Activated T-helper 2 cell treated with anti-CD3 and anti-CD28 coated beads, Interferon-gamma antibody, Interleukin-2, Interleukin-4, amounts not matched to agents 10 μg/mL and 5 μg/mL and 100 μg/mL, durations not matched to agents 14 hours and 24 hours and 36 hours (primary cell): Measurements from ENCODE around the gene LDOC1. TPM values are rescaled to one million over a fixed set of nuclear protein-coding genes. Genes with fewer than 3 reads are reported as not detected.

Experiments
- DNase-seq: peaks from one replicate; pipeline ENCODE4 v3.0.0; 2021; ENCODE audit warnings: low spot score
- H3K27ac Mint-ChIP-seq: one replicate; pipeline ENCODE4 v1.8.0; 2021; ENCODE audit warnings: mixed read lengths
- H3K27me3 Mint-ChIP-seq: one replicate; pipeline ENCODE4 v1.8.0; 2021; ENCODE audit warnings: low read depth, mixed read lengths
- H3K36me3 Mint-ChIP-seq: one replicate; pipeline ENCODE4 v1.8.0; 2021; ENCODE audit warnings: low read depth, mixed read lengths
- H3K4me1 Mint-ChIP-seq: one replicate; pipeline ENCODE4 v1.8.0; 2021; ENCODE audit warnings: low read depth, mixed read lengths
- H3K4me3 Mint-ChIP-seq: one replicate; pipeline ENCODE4 v1.8.0; 2021; ENCODE audit warnings: low read depth, mild to moderate bottlenecking, moderate library complexity, mixed read lengths
- H3K9me3 Mint-ChIP-seq: one replicate; pipeline ENCODE4 v1.8.0; 2021; ENCODE audit warnings: mixed read lengths
- intact Hi-C: fragments of 100-400 bp; cut with micrococcal nuclease; formaldehyde crosslinking; loops from one replicate; pipeline ENCODE4 v1.15.1; 2023
- total RNA-seq: library from RNA; stranded (reverse); gene quantifications from 2 replicates; pipeline ENCODE4 v1.2.3, GENCODE V29; 2022

The LDOC1 gene
- total RNA-seq, 1 donor from 2014 or later: 6.2 TPM

DNA sequence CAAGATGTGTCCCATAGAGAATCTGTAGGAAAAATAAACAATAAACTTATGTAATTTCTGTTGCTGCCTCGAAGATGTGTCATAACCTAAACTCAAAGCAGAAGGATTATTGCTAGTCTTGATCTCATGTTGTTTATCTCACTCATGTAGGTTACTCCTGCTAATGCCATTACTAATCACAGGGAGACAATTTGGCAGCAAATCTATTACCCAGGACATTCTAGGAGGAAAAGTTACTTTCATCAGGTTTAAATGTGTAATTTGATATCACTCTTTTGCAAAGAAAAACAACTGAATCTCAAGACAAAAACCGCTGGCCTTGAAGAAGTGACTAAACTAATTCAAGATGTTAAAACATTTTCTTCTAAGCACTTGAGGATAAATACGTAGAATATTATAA, 34.0 kb downstream of the LDOC1 start:
- Mint-ChIP-seq H3K9me3 (no peaks in the 10 kb centered on the region), H3K36me3 (no peaks in the 10 kb centered on the region), H3K4me3 (no peak overlapping the region), H3K27me3 (no peaks in the 10 kb centered on the region), H3K27ac (no peak overlapping the region), H3K4me1 (no peaks in the 10 kb centered on the region)
- intact Hi-C loops: no loop called here
- DNase-seq: no peak

DNA sequence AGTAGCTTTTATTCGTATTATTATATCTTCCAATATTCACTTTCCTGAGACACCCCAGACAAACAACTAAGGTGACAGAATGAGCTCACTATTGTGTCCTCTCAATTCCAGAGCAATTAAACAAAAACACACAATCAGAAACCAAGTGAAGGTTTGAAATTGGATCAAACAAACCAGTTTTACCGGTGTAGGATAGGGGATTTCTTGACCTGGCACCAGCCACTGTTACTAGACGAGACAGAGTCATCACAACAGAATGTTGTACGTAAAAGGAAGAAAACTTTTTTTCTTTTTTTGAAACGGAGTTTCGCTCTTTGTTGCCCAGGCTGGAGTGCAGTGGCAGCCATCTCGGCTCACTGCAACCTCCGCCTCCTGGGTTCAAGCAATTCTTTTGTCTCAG, 43.7 kb downstream of the LDOC1 start:
- H3K4me1 Mint-ChIP-seq: no peaks in the 10 kb centered on the region
- no peak overlapping the region for H3K4me3 Mint-ChIP-seq
- intact Hi-C loops: no loop called here
- no peak overlapping the region for H3K27ac Mint-ChIP-seq
- no peak for DNase-seq
- H3K36me3 Mint-ChIP-seq: no peaks in the 10 kb centered on the region
- no peaks in the 10 kb centered on the region for H3K9me3 Mint-ChIP-seq
- no peaks in the 10 kb centered on the region for H3K27me3 Mint-ChIP-seq

DNA sequence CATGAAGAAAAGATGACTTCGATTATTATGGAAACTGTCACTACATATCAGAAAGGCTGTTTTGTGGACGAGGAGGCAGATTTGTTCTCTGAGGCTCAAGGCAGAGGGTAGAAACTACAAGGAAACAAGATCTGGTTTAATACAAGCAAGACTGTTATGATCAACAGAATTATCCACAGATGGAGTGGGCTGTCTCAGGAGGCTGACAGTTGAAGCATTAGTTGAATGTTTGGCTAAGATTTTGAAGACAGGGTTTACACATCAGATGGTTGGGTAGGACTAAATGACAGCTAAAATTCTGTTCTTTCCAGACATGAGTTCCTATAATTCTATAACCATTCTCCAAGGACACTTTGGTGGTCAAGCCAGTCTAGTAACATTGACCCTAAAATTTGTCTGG, 49.8 kb downstream of the LDOC1 start:
- Mint-ChIP-seq H3K27ac (no peak overlapping the region), H3K4me1 (no peaks in the 10 kb centered on the region), H3K9me3 (no peaks in the 10 kb centered on the region), H3K36me3 (no peaks in the 10 kb centered on the region), H3K4me3 (no peak overlapping the region), H3K27me3 (no peaks in the 10 kb centered on the region)
- intact Hi-C loops: no loop called here
- DNase-seq: no peak

Other genes with a start within 250 kb of the LDOC1 start
- gene SPANXB1, start 174.5 kb downstream of the LDOC1 start, total RNA-seq: not detected in 2 replicates
- not detected in 2 replicates for gene SPANXC, start 65.4 kb upstream of the LDOC1 start, total RNA-seq